ENCODE data around the gene ABHD2. TPM values are rescaled to one million over a fixed set of nuclear protein-coding genes. Genes with fewer than 3 reads are reported as not detected.

ABHD2 gene
- total RNA-seq, 4 donors from 2014 or later = 50.0 to 79.9 (median 65.2) TPM

DNA sequence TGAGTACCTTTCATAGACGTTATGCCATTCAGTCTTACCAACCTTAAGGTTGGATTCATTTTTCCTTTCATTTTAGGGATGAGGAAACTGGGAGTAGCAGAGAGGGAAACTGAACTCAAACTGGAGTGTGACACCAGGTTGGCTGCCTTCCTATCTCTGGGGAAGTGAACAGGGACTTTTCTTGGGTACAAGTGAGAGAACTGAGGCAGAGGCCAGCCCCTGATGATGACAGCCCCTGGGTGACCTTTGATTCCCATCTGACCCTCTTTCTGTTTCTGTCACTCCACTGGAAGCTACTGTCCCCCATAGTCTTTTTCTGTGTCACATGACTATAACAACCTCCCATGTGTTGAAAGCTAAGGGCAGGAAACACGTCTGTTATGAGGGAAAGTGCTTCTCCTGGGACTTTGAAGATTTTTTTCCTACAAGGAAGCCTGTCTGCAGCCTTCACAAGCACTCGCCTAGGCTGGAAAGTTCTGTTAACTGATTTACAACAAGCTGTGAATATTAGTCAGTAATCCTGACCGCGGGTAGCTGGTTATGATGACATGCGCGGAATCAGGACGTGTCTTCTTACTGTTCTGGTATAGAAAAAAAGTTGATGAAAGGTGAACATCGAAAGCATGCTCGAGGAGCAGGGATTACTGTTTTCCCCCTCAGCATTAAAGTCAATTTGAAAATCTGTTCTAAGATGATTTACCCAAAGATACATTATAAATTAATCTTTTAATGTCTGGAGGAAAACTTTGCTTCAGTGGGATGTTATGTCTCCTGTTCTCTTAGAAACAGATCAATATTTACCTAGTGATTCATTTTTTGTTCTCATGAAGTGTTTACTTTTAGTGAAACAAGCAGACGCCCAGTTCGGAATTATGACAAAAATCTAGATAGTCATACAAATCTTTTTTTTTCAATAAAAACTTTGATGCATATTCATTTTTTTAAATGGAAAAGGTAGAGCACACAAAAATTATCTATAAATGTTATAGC, 31.5 kb downstream of the ABHD2 start:
- TF ChIP-seq CTCF (IDR thresholded peaks at IDR 0.05; ENCODE audit: low read depth) = no peak

DNA sequence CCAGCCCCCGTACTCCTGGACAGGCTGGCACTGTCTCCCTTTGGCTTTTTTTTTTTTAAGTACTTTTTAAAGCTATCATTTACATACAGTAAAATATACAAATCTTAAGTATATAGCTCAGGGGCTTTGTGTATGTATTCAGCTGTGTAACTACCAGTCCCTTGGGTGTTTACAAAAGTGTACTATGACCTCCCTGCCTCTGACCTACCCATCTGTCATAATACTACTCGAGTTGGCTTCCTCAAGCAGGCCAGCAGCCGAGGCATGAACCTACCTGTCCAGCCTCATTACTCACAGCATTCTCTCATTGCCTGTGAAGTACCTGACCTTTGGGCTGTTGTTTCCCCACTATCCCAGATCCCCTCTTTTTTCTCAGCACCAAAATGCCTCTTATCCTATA, 33.2 kb downstream of the ABHD2 start:
- no peak for TF ChIP-seq CTCF (IDR thresholded peaks at IDR 0.05; ENCODE audit: low read depth)

GRCh38 chr15:89122505-89123180, 34.4 kb downstream of the ABHD2 start:
- TF ChIP-seq CTCF (IDR thresholded peaks at IDR 0.05; ENCODE audit: low read depth) = no peak

DNA sequence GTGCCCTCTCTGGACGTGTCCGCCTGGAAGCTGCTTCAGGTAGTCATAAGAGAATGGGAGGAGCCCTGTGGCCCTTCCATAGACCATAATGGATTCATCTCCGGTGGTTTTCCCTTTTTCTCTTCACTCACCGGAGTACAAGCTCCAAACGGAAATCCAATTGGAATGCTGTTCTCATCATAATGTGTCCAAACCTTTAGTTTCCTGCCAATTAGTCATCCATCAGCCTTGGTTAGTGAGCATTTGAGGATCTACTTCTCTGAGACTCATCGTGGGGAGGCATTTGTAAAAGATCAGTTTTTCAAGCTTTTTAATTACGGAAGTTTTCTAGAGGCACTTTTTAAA, 34.9 kb downstream of the ABHD2 start:
- TF ChIP-seq CTCF (IDR thresholded peaks at IDR 0.05; ENCODE audit: low read depth) = no peak

- no peak for TF ChIP-seq CTCF (IDR thresholded peaks at IDR 0.05; ENCODE audit: low read depth)
Observed at GRCh38 chr15:89125088-89125826, 37.0 kb downstream of the ABHD2 start.

GRCh38 chr15:89126009-89126408, 37.8 kb downstream of the ABHD2 start:
- TF ChIP-seq CTCF (IDR thresholded peaks at IDR 0.05; ENCODE audit: low read depth) = no peak
